CMK (cell line): ENCODE data around the gene ZNF341.
"Not testable (repeated sequence)": the region's sequence is repeated elsewhere in the genome, so short reads cannot be mapped to it uniquely, and the experiment has no call there.

ENCODE experiments used
- DNase-seq: peaks from one replicate; pipeline ENCODE4 v3.0.0-alpha.2; 2010; ENCODE audit warnings: low read depth

The ZNF341 gene

GRCh38 chr20:33770005-33770404, 38.2 kb downstream of the ZNF341 start:
- DNase-seq, result no peak

GRCh38 chr20:33771938-33772337, 40.1 kb downstream of the ZNF341 start:
- DNase-seq, result no peak

GRCh38 chr20:33772439-33772838, 40.6 kb downstream of the ZNF341 start:
- DNase-seq, result no peak

GRCh38 chr20:33773412-33774089, 41.8 kb downstream of the ZNF341 start:
- no peak for DNase-seq

GRCh38 chr20:33777816-33778215, 46.0 kb downstream of the ZNF341 start:
- no peak for DNase-seq

GRCh38 chr20:33781133-33781532, 49.3 kb downstream of the ZNF341 start:
- no peak for DNase-seq

GRCh38 chr20:33781945-33782344, 50.1 kb downstream of the ZNF341 start:
- no peak for DNase-seq

GRCh38 chr20:33783256-33783655, 51.5 kb downstream of the ZNF341 start:
- no peak for DNase-seq

- no peak for DNase-seq
These were observed 52.0 kb downstream of the ZNF341 start for GRCh38 chr20:33783818-33784217.

- DNase-seq, result no peak
These were observed 52.4 kb downstream of the ZNF341 start for GRCh38 chr20:33784225-33784624.

- DNase-seq, result no peak
These were observed 53.7 kb downstream of the ZNF341 start for GRCh38 chr20:33785503-33785902.

GRCh38 chr20:33787253-33787891, 55.6 kb downstream of the ZNF341 start:
- no peak for DNase-seq

GRCh38 chr20:33788351-33789049, 56.7 kb downstream of the ZNF341 start:
- no peak for DNase-seq

GRCh38 chr20:33789109-33789857, 57.5 kb downstream of the ZNF341 start:
- DNase-seq, result no peak

- no peak for DNase-seq
These were observed 58.0 kb downstream of the ZNF341 start for GRCh38 chr20:33789858-33790182.

GRCh38 chr20:33790566-33790965, 58.8 kb downstream of the ZNF341 start:
- DNase-seq, result no peak

GRCh38 chr20:33791021-33791420, 59.2 kb downstream of the ZNF341 start:
- no peak for DNase-seq

GRCh38 chr20:33791540-33791939, 59.7 kb downstream of the ZNF341 start:
- no peak for DNase-seq

GRCh38 chr20:33791959-33792597, 60.3 kb downstream of the ZNF341 start:
- DNase-seq, result no peak

- DNase-seq, result not testable (repeated sequence)
These were observed 60.8 kb downstream of the ZNF341 start for GRCh38 chr20:33792598-33792989.

GRCh38 chr20:33793011-33793931, 61.5 kb downstream of the ZNF341 start:
- no peak for DNase-seq
